Measurements from ENCODE around the gene RARRES1.

- no peak for TF ChIP-seq CTCF (IDR thresholded peaks at IDR 0.05; ENCODE audit: poor library complexity)
- TF ChIP-seq EZH2 (IDR thresholded peaks at IDR 0.05; ENCODE audit: borderline replicate concordance): no peak
- no peak for TF ChIP-seq EZH2phosphoT487 (IDR thresholded peaks at IDR 0.05; ENCODE audit: low read depth, severe bottlenecking, unreplicated experiment)
Measured at GRCh38 chr3:158666416-158666815, 65.8 kb downstream of the RARRES1 start.

All from hepatocyte (in vitro differentiated cells).